K562 (cell line): ENCODE data around the gene ZNF490. TPM values are rescaled to one million over a fixed set of nuclear protein-coding genes. Genes with fewer than 3 reads are reported as not detected.
A peak's percentile ranks its signal among the peaks of the same experiment; 100 is the strongest.

Source experiments
- BRF1 ChIP-seq: IDR thresholded peaks from 3 replicates; pipeline ENCODE4 v1.6.1; 2011; ENCODE audit warnings: borderline replicate concordance, mild to moderate bottlenecking; ENCODE audit not compliant: insufficient read length; ENCODE audit errors: extremely low read depth
- CBX2 ChIP-seq: fragments of 200-600 bp; sonication (generic); IDR thresholded peaks from one replicate; pipeline ENCODE4 v1.6.1; 2012; ENCODE audit warnings: mild to moderate bottlenecking, low read length, inconsistent platforms; ENCODE audit not compliant: insufficient read depth, poor library complexity, severe bottlenecking
- DMBX1 ChIP-seq: fragments of 250-450 bp; sonication (Bioruptor Pico); IDR thresholded peaks from 2 replicates; pipeline ENCODE4 v1.8.0; 2022; ENCODE audit warnings: inconsistent platforms, mild to moderate bottlenecking, moderate library complexity, borderline replicate concordance
- ELF1 ChIP-seq: fragments of 200-800 bp; sonication (Bioruptor generic); IDR thresholded peaks from 2 replicates; pipeline ENCODE4 v1.6.1; 2016; ENCODE audit warnings: missing genetic modification characterization, missing compliant biosample characterization
- HNRNPH1 ChIP-seq: fragments of 200-400 bp; formaldehyde crosslinking; optimal IDR thresholded peaks from 2 replicates; pipeline ENCODE3; 2017; ENCODE audit warnings: low read depth, mild to moderate bottlenecking, low read length, moderate library complexity
- HNRNPUL1 ChIP-seq: fragments of 200-400 bp; formaldehyde crosslinking; IDR thresholded peaks from 2 replicates; pipeline ENCODE4 v1.6.1; 2017; ENCODE audit warnings: low read length
- HOMEZ ChIP-seq: fragments of 250-450 bp; sonication (Bioruptor Pico); IDR thresholded peaks from 2 replicates; pipeline ENCODE4 v1.4.0; 2020; ENCODE audit warnings: mild to moderate bottlenecking, moderate library complexity
- HSF4 ChIP-seq: fragments of 250-450 bp; sonication (Bioruptor Pico); IDR thresholded peaks from 2 replicates; pipeline ENCODE4 v2.1.2; 2022; ENCODE audit warnings: mild to moderate bottlenecking, moderate library complexity, borderline replicate concordance
- KDM2B ChIP-seq: fragments of 250-450 bp; sonication (Bioruptor Pico); IDR thresholded peaks from 2 replicates; pipeline ENCODE4 v1.8.0; 2021; ENCODE audit warnings: mild to moderate bottlenecking, moderate library complexity
- MBD1 ChIP-seq: fragments of 250-450 bp; sonication (Bioruptor Pico); IDR thresholded peaks from 2 replicates; pipeline ENCODE4 v1.8.0; 2022; ENCODE audit warnings: inconsistent platforms
- NFYB ChIP-seq: IDR thresholded peaks from 2 replicates; pipeline ENCODE4 v1.6.1; 2011; ENCODE audit warnings: mild to moderate bottlenecking, moderate library complexity; ENCODE audit not compliant: insufficient read length; ENCODE audit errors: extremely low read depth
- RAD21 ChIP-seq, 2 experiments: fragments of 250-450 bp in 1 of 2; fragments of 450-650 bp in 1 of 2; sonication (Bioruptor Pico) in 1 of 2; formaldehyde crosslinking in 1 of 2; IDR thresholded peaks in 1 of 2; conservative IDR thresholded peaks in 1 of 2; 2 replicates each; pipeline versions ENCODE4 v1.4.0 to v1.8.0; 2020 to 2022; ENCODE audit warnings: mild to moderate bottlenecking in 2 of 2, moderate library complexity in 1 of 2
- RBM39 ChIP-seq: fragments of 200-400 bp; formaldehyde crosslinking; optimal IDR thresholded peaks from 2 replicates; pipeline ENCODE3; 2018; ENCODE audit warnings: low read depth, low read length
- RUNX1 ChIP-seq: sonication (generic); IDR thresholded peaks from 2 replicates; pipeline ENCODE4 v1.6.1; 2016; ENCODE audit warnings: antibody characterized with exemption, low read depth
- ZNF134 ChIP-seq: fragments of 250-450 bp; sonication (Bioruptor Pico); conservative IDR thresholded peaks from 2 replicates; pipeline ENCODE4 v1.4.0; 2020
- polyA plus RNA-seq, 8 experiments: library from polyadenylated mRNA; depleted of rRNA in 4 of 8; stranded (reverse) in 5 of 8; unstranded in 3 of 8; fragments of >200 nt; fragmentation: Nextera tagmentation in 2 of 8; fragmentation: Illumina TruSeq in 1 of 8; extraction: Ambion mirVana in 2 of 8; extraction: Trizol in 1 of 8; gene quantifications; 2 replicates each; pipeline versions ENCODE4 v1.2.1 to v1.2.3, GENCODE V29; 2011 to 2014; ENCODE audit warnings: inconsistent platforms in 1 of 8, missing spikeins in 1 of 8
- total RNA-seq, 7 experiments: library from RNA; depleted of rRNA in 6 of 7; stranded (reverse); fragments of >200 nt in 6 of 7; fragmentation: Illumina TruSeq in 2 of 7; extraction: Trizol in 2 of 7; gene quantifications; 2 replicates each; pipeline versions ENCODE4 v1.2.1 to v1.2.3, GENCODE V29; 2011 to 2021; ENCODE audit warnings: low replicate concordance in 1 of 7

ZNF490 gene
- total and polyA plus RNA-seq, 9 of the 15 experiments (the other 6 are each of a cell fraction or from before 2014, with no cell fraction given): 0.90 to 8.3 (median 4.4) TPM

DNA sequence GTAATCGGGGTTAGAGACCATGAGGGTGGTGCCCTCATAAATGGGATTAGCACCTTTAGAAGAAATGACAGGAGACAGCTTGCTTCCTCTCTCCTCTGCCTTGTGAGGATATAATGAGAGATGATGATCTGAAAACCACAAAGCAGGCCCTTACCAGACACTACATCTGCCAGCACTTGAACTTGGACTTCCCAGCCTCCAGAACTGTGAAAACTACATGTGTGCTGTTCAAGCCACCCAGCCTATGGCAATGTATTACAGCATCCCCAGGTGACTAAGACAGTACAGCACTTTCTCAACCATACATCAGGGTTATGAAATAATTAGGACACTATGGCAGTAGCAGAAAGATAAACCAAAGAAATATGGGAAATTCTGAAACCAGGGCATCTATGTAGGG is 66.8 kb downstream of the ZNF490 start (continued):
- TF ChIP-seq ELF1 (no peak), RUNX1 (no peak), KDM2B (CRISPR knock-in tag) (no peak), HOMEZ (CRISPR knock-in tag) (no peak), NFYB (no peak), HSF4 (CRISPR knock-in tag) (no peak), DMBX1 (CRISPR knock-in tag) (peak; percentile 57; the same call in 1 of the 2 replicates), HNRNPUL1 (no peak), RBM39 (no peak), ZNF134 (CRISPR knock-in tag) (no peak), BRF1 (no peak), CBX2 (no peak), RAD21 (CRISPR knock-in tag; conservative IDR thresholded peaks at IDR 0.05 in 1 of 2, IDR thresholded peaks at IDR 0.05 in 1 of 2) (no peak), MBD1 (CRISPR knock-in tag) (no peak), HNRNPH1 (no peak)
- TF ChIP-seq, all 486 proteins: peak for 30

Other genes starting within 250 kb of the ZNF490 start
Only the 7 nearest of the 22 such genes appear.
- gene ZNF564, start 59.3 kb downstream of the ZNF490 start, total RNA-seq (2014; rRNA removed): 5.2 and 6.7 TPM in 2 replicates
- 7.0 and 10.8 TPM in 2 replicates for gene ZNF564, start 59.3 kb downstream of the ZNF490 start, total RNA-seq (2014; rRNA removed; fragmentation: Illumina TruSeq; extraction: Trizol)
- 6.1 and 6.4 TPM in 2 replicates for gene ZNF564, start 59.3 kb downstream of the ZNF490 start, total RNA-seq (2015; rRNA removed; fragmentation: Illumina TruSeq; extraction: Trizol)
- gene ZNF564, start 59.3 kb downstream of the ZNF490 start, total RNA-seq (2021): 6.0 and 8.1 TPM in 2 replicates
- 4.5 and 5.4 TPM in 2 replicates for gene ZNF564, start 59.3 kb downstream of the ZNF490 start, polyA plus RNA-seq (2011; rRNA removed)
- 5.1 TPM in 2 replicates for gene ZNF564, start 59.3 kb downstream of the ZNF490 start, polyA plus RNA-seq (2014; fragmentation: Illumina TruSeq; extraction: Trizol)
- 1 to 10 TPM; 1.4 to 2.1 TPM for gene ZNF564, start 59.3 kb downstream of the ZNF490 start, polyA plus RNA-seq (2014; fragmentation: Nextera tagmentation; extraction: Ambion mirVana)
- 4.0 and 5.6 TPM in 2 replicates for gene ZNF564, start 59.3 kb downstream of the ZNF490 start, polyA plus RNA-seq (2014; rRNA removed)
- gene ZNF791, start 107 bp upstream of the ZNF490 start, total RNA-seq (2014; rRNA removed): 8.9 and 9.6 TPM in 2 replicates
- 17.4 TPM in 2 replicates for gene ZNF791, start 107 bp upstream of the ZNF490 start, total RNA-seq (2014; rRNA removed; fragmentation: Illumina TruSeq; extraction: Trizol)
- 11.7 and 14.4 TPM in 2 replicates for gene ZNF791, start 107 bp upstream of the ZNF490 start, total RNA-seq (2015; rRNA removed; fragmentation: Illumina TruSeq; extraction: Trizol)
- gene ZNF791, start 107 bp upstream of the ZNF490 start, total RNA-seq (2021): 12.0 and 13.2 TPM in 2 replicates
- 15.8 and 16.9 TPM in 2 replicates for gene ZNF791, start 107 bp upstream of the ZNF490 start, polyA plus RNA-seq (2011; rRNA removed)
- gene ZNF791, start 107 bp upstream of the ZNF490 start, polyA plus RNA-seq (2014; fragmentation: Illumina TruSeq; extraction: Trizol): 18.9 and 22.7 TPM in 2 replicates
- 10 to 100 TPM in 1 of 2 experiments, 1 to 10 TPM in 1; 7.8 to 13.1 TPM for gene ZNF791, start 107 bp upstream of the ZNF490 start, polyA plus RNA-seq (2014; fragmentation: Nextera tagmentation; extraction: Ambion mirVana)
- 8.2 and 11.9 TPM in 2 replicates for gene ZNF791, start 107 bp upstream of the ZNF490 start, polyA plus RNA-seq (2014; rRNA removed)
- 19.3 and 21.6 TPM in 2 replicates for gene MAN2B1, start 55.9 kb upstream of the ZNF490 start, total RNA-seq (2014; rRNA removed)
- gene MAN2B1, start 55.9 kb upstream of the ZNF490 start, total RNA-seq (2014; rRNA removed; fragmentation: Illumina TruSeq; extraction: Trizol): 5.3 and 6.6 TPM in 2 replicates
- 10.1 and 11.6 TPM in 2 replicates for gene MAN2B1, start 55.9 kb upstream of the ZNF490 start, total RNA-seq (2015; rRNA removed; fragmentation: Illumina TruSeq; extraction: Trizol)
- 33.8 and 34.0 TPM in 2 replicates for gene MAN2B1, start 55.9 kb upstream of the ZNF490 start, total RNA-seq (2021)
- 8.1 and 12.5 TPM in 2 replicates for gene MAN2B1, start 55.9 kb upstream of the ZNF490 start, polyA plus RNA-seq (2011; rRNA removed)
- gene MAN2B1, start 55.9 kb upstream of the ZNF490 start, polyA plus RNA-seq (2014; fragmentation: Illumina TruSeq; extraction: Trizol): 11.4 and 18.0 TPM in 2 replicates
- gene MAN2B1, start 55.9 kb upstream of the ZNF490 start, polyA plus RNA-seq (2014; fragmentation: Nextera tagmentation; extraction: Ambion mirVana): under 1 TPM; 0.59 to 0.63 TPM
- 14.2 and 14.7 TPM in 2 replicates for gene MAN2B1, start 55.9 kb upstream of the ZNF490 start, polyA plus RNA-seq (2014; rRNA removed)
- 19.7 and 21.3 TPM in 2 replicates for gene WDR83, start 56.0 kb upstream of the ZNF490 start, total RNA-seq (2014; rRNA removed)
- gene WDR83, start 56.0 kb upstream of the ZNF490 start, total RNA-seq (2014; rRNA removed; fragmentation: Illumina TruSeq; extraction: Trizol): 3.1 and 4.0 TPM in 2 replicates
- gene WDR83, start 56.0 kb upstream of the ZNF490 start, total RNA-seq (2015; rRNA removed; fragmentation: Illumina TruSeq; extraction: Trizol): 9.3 and 9.5 TPM in 2 replicates
- 16.7 and 17.7 TPM in 2 replicates for gene WDR83, start 56.0 kb upstream of the ZNF490 start, total RNA-seq (2021)
- gene WDR83, start 56.0 kb upstream of the ZNF490 start, polyA plus RNA-seq (2011; rRNA removed): 4.2 and 4.7 TPM in 2 replicates
- 3.9 and 9.8 TPM in 2 replicates for gene WDR83, start 56.0 kb upstream of the ZNF490 start, polyA plus RNA-seq (2014; fragmentation: Illumina TruSeq; extraction: Trizol)
- gene WDR83, start 56.0 kb upstream of the ZNF490 start, polyA plus RNA-seq (2014; fragmentation: Nextera tagmentation; extraction: Ambion mirVana): 1 to 10 TPM in 1 of 2 experiments, under 1 TPM in 1; 0.52 to 2.9 TPM
- gene WDR83, start 56.0 kb upstream of the ZNF490 start, polyA plus RNA-seq (2014; rRNA removed): 13.9 and 17.5 TPM in 2 replicates
- gene DHPS, start 71.1 kb upstream of the ZNF490 start, total RNA-seq (2014; rRNA removed): 90.2 and 99.2 TPM in 2 replicates
- gene DHPS, start 71.1 kb upstream of the ZNF490 start, total RNA-seq (2014; rRNA removed; fragmentation: Illumina TruSeq; extraction: Trizol): 55.7 and 56.5 TPM in 2 replicates
- 61.0 and 62.6 TPM in 2 replicates for gene DHPS, start 71.1 kb upstream of the ZNF490 start, total RNA-seq (2015; rRNA removed; fragmentation: Illumina TruSeq; extraction: Trizol)
- 94.8 and 98.8 TPM in 2 replicates for gene DHPS, start 71.1 kb upstream of the ZNF490 start, total RNA-seq (2021)
- gene DHPS, start 71.1 kb upstream of the ZNF490 start, polyA plus RNA-seq (2011; rRNA removed): 81.0 and 120 TPM in 2 replicates
- 79.9 and 80.2 TPM in 2 replicates for gene DHPS, start 71.1 kb upstream of the ZNF490 start, polyA plus RNA-seq (2014; fragmentation: Illumina TruSeq; extraction: Trizol)
- 10 to 100 TPM; 47.1 to 54.1 TPM for gene DHPS, start 71.1 kb upstream of the ZNF490 start, polyA plus RNA-seq (2014; fragmentation: Nextera tagmentation; extraction: Ambion mirVana)
- 102 and 110 TPM in 2 replicates for gene DHPS, start 71.1 kb upstream of the ZNF490 start, polyA plus RNA-seq (2014; rRNA removed)
- not detected in 2 replicates for gene GNG14, start 77.2 kb upstream of the ZNF490 start, total RNA-seq (2014; rRNA removed)
- not detected in 2 replicates for gene GNG14, start 77.2 kb upstream of the ZNF490 start, total RNA-seq (2014; rRNA removed; fragmentation: Illumina TruSeq; extraction: Trizol)
- not detected in 2 replicates for gene GNG14, start 77.2 kb upstream of the ZNF490 start, total RNA-seq (2015; rRNA removed; fragmentation: Illumina TruSeq; extraction: Trizol)
- gene GNG14, start 77.2 kb upstream of the ZNF490 start, total RNA-seq (2021): not detected in 2 replicates
- not detected in 2 replicates for gene GNG14, start 77.2 kb upstream of the ZNF490 start, polyA plus RNA-seq (2011; rRNA removed)
- gene GNG14, start 77.2 kb upstream of the ZNF490 start, polyA plus RNA-seq (2014; fragmentation: Illumina TruSeq; extraction: Trizol): not detected in 2 replicates
- not detected for gene GNG14, start 77.2 kb upstream of the ZNF490 start, polyA plus RNA-seq (2014; fragmentation: Nextera tagmentation; extraction: Ambion mirVana)
- not detected in 2 replicates for gene GNG14, start 77.2 kb upstream of the ZNF490 start, polyA plus RNA-seq (2014; rRNA removed)
- 15.9 and 18.0 TPM in 2 replicates for gene FBXW9, start 85.8 kb upstream of the ZNF490 start, total RNA-seq (2014; rRNA removed)
- gene FBXW9, start 85.8 kb upstream of the ZNF490 start, total RNA-seq (2014; rRNA removed; fragmentation: Illumina TruSeq; extraction: Trizol): 2.0 TPM in 2 replicates
- gene FBXW9, start 85.8 kb upstream of the ZNF490 start, total RNA-seq (2015; rRNA removed; fragmentation: Illumina TruSeq; extraction: Trizol): 6.0 and 6.2 TPM in 2 replicates
- gene FBXW9, start 85.8 kb upstream of the ZNF490 start, total RNA-seq (2021): 16.8 and 17.3 TPM in 2 replicates
- gene FBXW9, start 85.8 kb upstream of the ZNF490 start, polyA plus RNA-seq (2011; rRNA removed): 9.4 and 12.4 TPM in 2 replicates
- 3.6 and 9.1 TPM in 2 replicates for gene FBXW9, start 85.8 kb upstream of the ZNF490 start, polyA plus RNA-seq (2014; fragmentation: Illumina TruSeq; extraction: Trizol)
- 1 to 10 TPM in 1 of 2 experiments, under 1 TPM in 1; 0.23 to 1.3 TPM for gene FBXW9, start 85.8 kb upstream of the ZNF490 start, polyA plus RNA-seq (2014; fragmentation: Nextera tagmentation; extraction: Ambion mirVana)
- 19.0 and 21.7 TPM in 2 replicates for gene FBXW9, start 85.8 kb upstream of the ZNF490 start, polyA plus RNA-seq (2014; rRNA removed)